Measurements from ENCODE around the gene CD1B.
"Not testable (repeated sequence)": the region's sequence is repeated elsewhere in the genome, so short reads cannot be mapped to it uniquely, and the experiment has no call there.

The CD1B gene

DNA sequence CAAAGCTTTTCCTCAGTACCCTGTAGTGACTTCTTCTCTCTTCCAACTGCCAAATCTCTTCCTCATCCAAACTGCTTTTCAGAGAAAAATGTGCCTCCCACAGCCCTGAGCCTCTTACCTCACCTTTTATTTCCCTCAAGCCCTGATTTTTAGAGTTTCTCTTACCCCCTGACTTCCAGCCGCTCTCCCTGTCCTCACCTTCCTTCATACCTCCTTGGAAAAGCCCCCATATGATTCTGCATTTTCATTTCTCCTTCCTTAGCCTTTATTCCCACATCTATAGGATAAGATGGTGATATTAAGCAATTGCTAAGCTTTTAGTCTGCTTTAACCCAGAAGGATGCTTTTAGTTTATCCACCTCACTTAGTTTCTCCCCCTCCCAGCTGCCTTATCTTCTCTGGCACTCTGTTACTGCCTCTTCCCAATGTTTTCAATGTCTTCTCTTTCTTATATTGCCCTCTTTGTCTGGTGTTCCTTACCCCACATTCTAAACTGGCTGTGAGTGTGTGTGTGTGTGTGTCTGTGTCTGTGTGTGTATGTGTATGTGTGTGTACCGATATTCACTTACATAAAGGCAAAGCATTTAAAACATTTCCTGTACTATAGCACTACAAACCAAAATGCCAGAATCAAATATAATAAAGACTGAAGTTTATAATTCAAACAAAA is at the start of gene CD1B:
Gene CD1B (minus strand): TSS at position 51 of the 670 bp plus-strand sequence. CDS start 108 bp downstream, outside the sequence.
- DNase-seq (ENCODE audit: low read depth) = no peak
- TF ChIP-seq, protein P1, sequence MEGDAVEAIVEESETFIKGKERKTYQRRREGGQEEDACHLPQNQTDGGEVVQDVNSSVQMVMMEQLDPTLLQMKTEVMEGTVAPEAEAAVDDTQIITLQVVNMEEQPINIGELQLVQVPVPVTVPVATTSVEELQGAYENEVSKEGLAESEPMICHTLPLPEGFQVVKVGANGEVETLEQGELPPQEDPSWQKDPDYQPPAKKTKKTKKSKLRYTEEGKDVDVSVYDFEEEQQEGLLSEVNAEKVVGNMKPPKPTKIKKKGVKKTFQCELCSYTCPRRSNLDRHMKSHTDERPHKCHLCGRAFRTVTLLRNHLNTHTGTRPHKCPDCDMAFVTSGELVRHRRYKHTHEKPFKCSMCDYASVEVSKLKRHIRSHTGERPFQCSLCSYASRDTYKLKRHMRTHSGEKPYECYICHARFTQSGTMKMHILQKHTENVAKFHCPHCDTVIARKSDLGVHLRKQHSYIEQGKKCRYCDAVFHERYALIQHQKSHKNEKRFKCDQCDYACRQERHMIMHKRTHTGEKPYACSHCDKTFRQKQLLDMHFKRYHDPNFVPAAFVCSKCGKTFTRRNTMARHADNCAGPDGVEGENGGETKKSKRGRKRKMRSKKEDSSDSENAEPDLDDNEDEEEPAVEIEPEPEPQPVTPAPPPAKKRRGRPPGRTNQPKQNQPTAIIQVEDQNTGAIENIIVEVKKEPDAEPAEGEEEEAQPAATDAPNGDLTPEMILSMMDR (IDR thresholded peaks at IDR 0.05; ENCODE audit: insufficient read depth, low read depth, low read length, missing control alignments) = no peak

GRCh38 chr1:158374860-158375259 is 43.5 kb upstream of the CD1B start:
- TF ChIP-seq, protein P1 (IDR thresholded peaks at IDR 0.05; ENCODE audit: insufficient read depth, low read depth, low read length, missing control alignments) = no peak
- no peak overlapping the region for H3K4me3 ChIP-seq (ENCODE audit: low read depth, low read length)
- no peak for DNase-seq (ENCODE audit: low read depth)

More for the DNA sequence above, at the start of gene CD1B:
- no peak within 1 kb of the TSS for H3K4me3 ChIP-seq (ENCODE audit: low read depth, low read length)

DNA sequence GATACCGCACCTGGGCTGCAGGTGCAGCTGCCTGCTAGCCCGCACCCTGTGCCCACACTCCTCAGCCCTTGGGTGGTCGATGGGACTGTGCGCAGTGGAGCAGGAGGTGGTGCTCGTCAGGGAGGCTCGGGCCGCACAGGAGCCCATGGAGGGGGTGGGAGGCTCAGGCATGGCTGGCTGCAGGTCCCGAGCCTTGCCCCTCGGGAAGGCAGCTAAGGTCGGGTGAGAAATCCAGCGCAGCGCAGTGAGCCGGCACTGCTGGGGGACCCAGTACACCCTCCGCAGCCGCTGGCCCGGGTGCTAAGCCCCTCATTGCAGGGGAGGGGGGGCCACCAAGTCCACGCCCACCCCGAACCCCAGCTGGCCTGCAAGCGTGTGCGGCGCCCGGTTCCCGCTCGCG is 42.8 kb upstream of the CD1B start:
- DNase-seq (ENCODE audit: low read depth); H3K4me3 ChIP-seq (ENCODE audit: low read depth, low read length): not testable (repeated sequence)

GRCh38 chr1:158371188-158371953 is 40.0 kb upstream of the CD1B start:
- no peak overlapping the region for H3K4me3 ChIP-seq (ENCODE audit: low read depth, low read length)
- TF ChIP-seq, protein P1 (IDR thresholded peaks at IDR 0.05; ENCODE audit: insufficient read depth, low read depth, low read length, missing control alignments) = no peak
- DNase-seq (ENCODE audit: low read depth) = peak; percentile 50

GRCh38 chr1:158366783-158367182 is 35.5 kb upstream of the CD1B start:
- TF ChIP-seq, protein P1 (IDR thresholded peaks at IDR 0.05; ENCODE audit: insufficient read depth, low read depth, low read length, missing control alignments) = no peak
- DNase-seq (ENCODE audit: low read depth) = no peak
- no peak overlapping the region for H3K4me3 ChIP-seq (ENCODE audit: low read depth, low read length)

GRCh38 chr1:158362941-158363340 is 31.6 kb upstream of the CD1B start:
- no peak overlapping the region for H3K4me3 ChIP-seq (ENCODE audit: low read depth, low read length)
- TF ChIP-seq, protein P1 (IDR thresholded peaks at IDR 0.05; ENCODE audit: insufficient read depth, low read depth, low read length, missing control alignments) = no peak
- no peak for DNase-seq (ENCODE audit: low read depth)

DNA sequence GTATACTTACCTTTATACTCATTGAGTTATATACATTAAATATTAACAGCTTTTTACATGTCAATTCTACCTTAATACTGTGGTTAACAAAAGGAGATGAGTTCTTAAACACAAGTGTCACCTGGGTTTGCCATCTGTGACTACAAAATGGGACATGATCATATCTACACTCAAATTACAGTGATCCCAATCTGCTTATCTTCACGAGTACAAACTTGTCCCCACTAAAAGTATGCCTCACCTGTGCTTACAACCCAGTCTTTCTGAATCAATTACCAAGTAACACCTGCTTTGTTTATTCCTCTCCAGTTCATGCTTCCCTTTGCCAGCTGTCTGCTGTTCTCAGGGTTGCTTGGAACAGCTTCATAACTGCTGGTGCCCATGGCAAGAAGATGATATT is 31.2 kb upstream of the CD1B start:
- H3K4me3 ChIP-seq (ENCODE audit: low read depth, low read length) = no peak overlapping the region
- no peak for DNase-seq (ENCODE audit: low read depth)
- TF ChIP-seq, protein P1 (IDR thresholded peaks at IDR 0.05; ENCODE audit: insufficient read depth, low read depth, low read length, missing control alignments) = no peak
